ENCODE measurements around the gene EIF3J.

DNA sequence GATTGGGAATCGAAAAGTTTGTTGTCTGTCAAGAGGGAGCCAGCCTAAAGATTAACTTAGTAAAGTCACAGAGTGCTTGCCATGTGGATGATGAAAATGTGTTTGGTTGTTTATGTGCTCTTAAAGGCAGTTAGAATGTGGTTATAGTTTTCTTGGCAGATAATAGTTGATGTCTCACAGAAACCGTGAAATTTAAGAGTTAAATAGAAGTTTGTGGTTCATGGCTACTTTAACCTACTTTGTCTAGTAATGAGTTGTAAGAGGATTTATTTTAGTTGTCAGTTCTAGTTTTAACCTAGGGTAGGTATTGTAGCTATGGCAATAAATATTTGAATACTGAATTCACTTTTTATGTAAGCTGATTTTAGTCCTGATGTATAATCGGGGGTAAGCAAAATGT is 36.4 kb upstream of the EIF3J start:
- no peak for TF ChIP-seq POLR2A (IDR thresholded peaks at IDR 0.05)
- TF ChIP-seq, protein P1, sequence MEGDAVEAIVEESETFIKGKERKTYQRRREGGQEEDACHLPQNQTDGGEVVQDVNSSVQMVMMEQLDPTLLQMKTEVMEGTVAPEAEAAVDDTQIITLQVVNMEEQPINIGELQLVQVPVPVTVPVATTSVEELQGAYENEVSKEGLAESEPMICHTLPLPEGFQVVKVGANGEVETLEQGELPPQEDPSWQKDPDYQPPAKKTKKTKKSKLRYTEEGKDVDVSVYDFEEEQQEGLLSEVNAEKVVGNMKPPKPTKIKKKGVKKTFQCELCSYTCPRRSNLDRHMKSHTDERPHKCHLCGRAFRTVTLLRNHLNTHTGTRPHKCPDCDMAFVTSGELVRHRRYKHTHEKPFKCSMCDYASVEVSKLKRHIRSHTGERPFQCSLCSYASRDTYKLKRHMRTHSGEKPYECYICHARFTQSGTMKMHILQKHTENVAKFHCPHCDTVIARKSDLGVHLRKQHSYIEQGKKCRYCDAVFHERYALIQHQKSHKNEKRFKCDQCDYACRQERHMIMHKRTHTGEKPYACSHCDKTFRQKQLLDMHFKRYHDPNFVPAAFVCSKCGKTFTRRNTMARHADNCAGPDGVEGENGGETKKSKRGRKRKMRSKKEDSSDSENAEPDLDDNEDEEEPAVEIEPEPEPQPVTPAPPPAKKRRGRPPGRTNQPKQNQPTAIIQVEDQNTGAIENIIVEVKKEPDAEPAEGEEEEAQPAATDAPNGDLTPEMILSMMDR (IDR thresholded peaks at IDR 0.05), result no peak
- TF ChIP-seq POLR2AphosphoS5 (IDR thresholded peaks at IDR 0.05; ENCODE audit: insufficient read depth in 1 of 2, low read depth in 1 of 2), result no peak
